HL-60/S4 (cell line): ENCODE results near the gene LURAP1L.

Source experiments
- in situ Hi-C: fragments of 300-500 bp; cut with MboI; formaldehyde crosslinking; loops from 2 replicates; pipeline ENCODE4 v1.14.3; 2022; ENCODE audit warnings: low sequenced_read_pairs

Gene LURAP1L, protein sequence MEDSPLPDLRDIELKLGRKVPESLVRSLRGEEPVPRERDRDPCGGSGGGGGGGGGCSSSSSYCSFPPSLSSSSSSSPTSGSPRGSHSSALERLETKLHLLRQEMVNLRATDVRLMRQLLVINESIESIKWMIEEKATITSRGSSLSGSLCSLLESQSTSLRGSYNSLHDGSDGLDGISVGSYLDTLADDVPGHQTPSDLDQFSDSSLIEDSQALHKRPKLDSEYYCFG

DNA sequence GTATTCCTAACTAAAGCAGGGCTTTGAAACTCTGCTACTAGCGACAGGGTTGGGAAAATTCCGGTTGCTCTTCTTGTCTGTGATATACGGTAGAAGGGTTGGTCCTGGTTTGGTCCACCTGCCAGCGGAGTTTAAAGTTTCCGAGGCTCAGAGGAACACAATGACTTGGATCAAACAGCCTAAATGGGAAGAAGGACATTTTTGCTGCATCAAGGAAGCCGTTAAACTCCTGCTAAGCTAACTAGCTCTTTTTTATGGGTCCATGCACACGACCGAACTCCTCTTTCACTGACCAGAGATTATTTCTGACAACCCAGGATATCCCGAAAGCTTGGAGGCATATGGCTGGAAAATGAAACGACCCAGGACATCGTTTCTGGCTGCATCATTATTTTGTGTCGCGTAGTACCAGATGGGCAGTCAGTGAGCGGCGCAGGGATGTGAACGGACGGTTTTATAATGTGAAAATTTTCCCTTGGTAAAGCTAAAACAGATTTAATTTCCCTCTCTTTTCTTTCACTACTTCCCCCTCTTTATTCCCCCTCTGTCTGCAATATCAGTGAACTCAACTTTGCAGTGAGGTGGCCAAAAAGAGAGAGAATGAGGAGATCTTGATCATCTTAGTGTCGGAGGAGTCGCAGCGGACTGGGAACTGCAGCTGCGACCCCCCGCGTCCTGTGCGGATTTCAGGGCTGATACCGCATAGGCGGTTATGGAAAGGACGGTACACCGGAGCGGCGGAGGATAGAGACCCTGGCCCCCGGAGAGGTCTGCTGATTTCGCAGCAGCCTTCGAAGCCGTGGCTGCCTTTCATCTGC is at the start of gene LURAP1L:
TSS of gene LURAP1L (plus strand) at position 160 of the 818 bp plus-strand sequence. CDS start 696 bp downstream, outside the sequence.
- in situ Hi-C loops: no loop called here

GRCh38 chr9:12726795-12727194 is 48.0 kb upstream of the LURAP1L start:
- in situ Hi-C loops: no loop called here

DNA sequence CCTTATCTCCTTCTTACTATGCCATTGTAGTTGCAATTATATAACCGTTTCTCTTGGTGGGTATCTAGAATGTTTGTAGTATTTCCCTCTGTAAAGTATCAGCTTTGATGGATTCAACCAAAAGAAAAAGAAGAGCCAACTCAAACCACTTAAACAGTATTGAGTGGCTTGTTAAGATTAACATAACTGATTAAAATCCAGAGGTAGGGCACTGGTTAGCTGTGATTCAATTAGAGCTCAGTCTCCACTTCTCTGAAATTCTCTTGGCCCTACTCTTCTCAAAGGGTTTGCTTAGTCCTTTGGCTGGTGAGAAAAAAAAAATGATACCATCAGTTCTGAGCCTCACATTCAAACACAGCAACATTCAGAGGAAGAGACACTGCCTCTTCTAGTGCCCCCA is 44.6 kb upstream of the LURAP1L start:
- in situ Hi-C loops: no loop called here

DNA sequence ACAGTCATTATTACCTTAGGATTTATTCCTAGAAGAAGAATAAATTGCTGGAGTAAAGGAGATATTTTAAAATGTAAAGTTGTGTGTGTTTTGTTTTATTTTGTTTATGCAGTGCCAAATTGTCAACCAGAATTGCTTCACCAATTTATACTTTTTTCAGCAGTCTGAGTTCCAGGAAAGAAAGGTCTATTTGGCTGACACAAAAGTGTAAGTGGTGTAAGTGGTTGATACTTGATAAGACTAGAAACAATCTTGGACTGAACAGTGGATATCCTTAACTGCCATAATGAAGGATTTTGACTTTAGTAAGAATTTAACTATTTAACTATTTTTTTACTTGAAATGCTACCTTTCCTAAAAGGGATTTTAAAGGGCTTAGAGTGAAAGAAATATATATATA is 43.9 kb upstream of the LURAP1L start:
- in situ Hi-C loops: no loop called here

- in situ Hi-C loops: no loop called here
Measured at GRCh38 chr9:12732971-12733370, 41.8 kb upstream of the LURAP1L start.

- in situ Hi-C loops: no loop called here
Measured at GRCh38 chr9:12735665-12736064, 39.2 kb upstream of the LURAP1L start.

- in situ Hi-C loops: no loop called here
Measured at GRCh38 chr9:12737871-12738270, 36.9 kb upstream of the LURAP1L start.

DNA sequence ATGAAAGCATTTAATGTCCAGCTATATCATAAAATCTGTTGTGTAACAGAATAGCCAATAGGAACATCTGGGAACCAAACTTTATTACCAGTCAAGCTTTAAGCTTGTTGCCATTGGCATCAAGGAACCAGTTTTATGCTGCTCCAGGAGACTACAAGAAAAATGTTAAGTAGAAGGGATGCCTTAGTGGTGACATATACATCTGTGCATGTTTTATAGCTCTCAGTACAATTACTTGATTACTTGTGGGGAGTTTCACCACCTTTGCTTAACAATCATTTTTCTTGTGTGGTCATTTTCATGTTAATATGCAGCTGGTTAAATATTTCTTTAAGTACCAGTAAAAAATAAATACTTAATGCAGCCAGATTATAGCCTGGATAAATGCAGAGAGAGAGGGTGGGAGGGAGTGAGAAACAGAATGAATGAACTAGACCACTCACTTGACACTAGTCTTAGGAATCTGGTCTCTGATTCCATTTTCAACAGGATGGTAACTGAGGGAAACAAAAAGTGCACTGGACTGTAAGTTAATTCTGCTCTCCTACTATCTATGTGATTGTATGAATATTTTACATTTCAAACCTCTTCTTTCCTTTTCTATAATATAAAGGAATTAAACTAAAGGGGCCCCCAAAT is 35.7 kb upstream of the LURAP1L start:
- in situ Hi-C loops: no loop called here

- in situ Hi-C loops: no loop called here
Measured at GRCh38 chr9:12740845-12741244, 34.0 kb upstream of the LURAP1L start.

GRCh38 chr9:12748016-12748415 is 26.8 kb upstream of the LURAP1L start:
- in situ Hi-C loops: no loop called here

- in situ Hi-C loops: no loop called here
Measured at GRCh38 chr9:12748954-12749353, 25.9 kb upstream of the LURAP1L start.

DNA sequence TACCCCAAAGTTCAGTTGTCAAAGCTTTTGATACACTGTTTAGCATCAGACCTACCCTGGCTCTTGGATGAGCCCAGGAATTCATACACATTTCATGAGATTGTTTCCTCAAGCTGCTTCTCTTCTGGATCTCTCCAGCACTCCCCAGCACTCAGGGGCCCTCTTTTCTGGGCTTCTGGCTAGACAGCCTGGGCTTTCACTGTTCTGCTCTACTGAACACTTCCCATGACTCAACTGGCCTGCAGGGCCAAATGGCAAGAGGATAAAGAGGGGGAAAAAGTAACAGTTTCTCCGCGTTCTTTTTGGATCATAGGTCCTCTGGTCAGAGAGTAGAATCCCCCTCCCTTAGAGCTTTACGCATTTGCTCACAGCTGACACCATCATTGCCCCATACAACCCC is 20.9 kb upstream of the LURAP1L start:
- in situ Hi-C loops: no loop called here

DNA sequence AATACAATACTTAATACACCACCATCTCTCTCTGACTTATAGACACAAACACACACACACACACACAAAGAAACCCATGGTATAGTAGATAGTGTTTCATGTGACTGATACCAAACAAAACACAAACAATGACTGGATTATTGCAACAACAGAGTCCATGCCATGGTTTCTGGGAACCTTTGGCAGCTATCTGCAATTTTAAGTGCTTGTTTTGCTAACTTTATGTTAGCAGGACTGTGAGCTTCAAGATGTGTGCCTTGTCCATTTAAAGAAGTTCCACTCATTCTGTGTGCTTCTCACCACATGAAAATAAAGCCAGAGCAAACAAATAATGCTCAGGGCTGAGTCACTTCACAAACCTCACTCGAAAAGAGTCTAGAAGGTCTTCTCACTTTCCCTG is 15.1 kb upstream of the LURAP1L start:
- in situ Hi-C loops: no loop called here

- in situ Hi-C loops: no loop called here
Measured at GRCh38 chr9:12760758-12761157, 14.1 kb upstream of the LURAP1L start.

DNA sequence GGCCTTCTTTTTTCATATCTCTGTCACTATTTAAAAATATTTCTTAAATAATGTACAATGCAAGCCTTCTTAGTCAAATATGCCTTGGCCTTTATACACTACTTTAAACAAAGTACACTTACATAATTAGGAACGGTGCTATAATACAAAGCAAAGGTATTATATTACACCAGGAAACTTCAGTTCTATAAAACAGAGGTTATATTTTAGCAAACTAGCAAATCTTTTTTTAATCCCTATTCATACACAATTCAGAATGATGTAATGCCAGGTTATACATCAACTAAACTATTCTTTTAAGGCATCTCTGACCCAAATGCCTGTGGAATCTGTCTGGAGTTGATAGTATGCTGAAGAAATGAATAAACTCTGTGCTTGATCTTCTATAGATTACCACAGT is 10.7 kb upstream of the LURAP1L start:
- in situ Hi-C loops: no loop called here

DNA sequence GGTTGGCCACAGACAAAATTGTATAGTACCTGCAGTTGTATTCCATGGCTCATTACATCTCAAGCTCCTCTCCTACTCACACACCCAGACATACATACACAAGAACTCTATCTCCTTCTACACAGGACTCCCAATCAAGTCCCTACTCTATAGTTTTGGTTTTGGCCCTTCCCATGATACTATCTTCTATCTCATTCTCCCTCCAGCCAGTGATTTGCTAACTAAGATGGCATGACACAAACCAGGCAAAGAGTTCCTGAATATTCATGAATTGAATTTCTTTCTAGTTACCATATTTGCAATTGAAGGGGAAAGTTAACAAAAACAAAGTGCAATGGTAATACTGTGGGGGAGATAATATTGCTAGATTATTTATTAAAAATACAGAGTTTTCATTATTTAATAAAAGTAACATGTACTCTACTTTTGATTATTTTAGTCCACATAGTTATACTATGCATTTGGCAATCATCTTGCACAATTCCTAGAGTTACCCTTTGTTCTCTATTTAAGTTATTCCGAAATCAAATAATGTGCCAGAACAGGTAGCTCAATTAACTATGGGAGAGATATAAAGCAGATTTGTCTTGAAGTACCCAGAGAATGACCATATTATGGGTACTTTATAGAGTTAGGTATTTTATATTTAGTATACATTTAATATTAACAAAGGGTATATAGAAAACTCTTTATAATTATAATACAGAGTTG is 9.6 kb upstream of the LURAP1L start:
- in situ Hi-C loops: no loop called here

DNA sequence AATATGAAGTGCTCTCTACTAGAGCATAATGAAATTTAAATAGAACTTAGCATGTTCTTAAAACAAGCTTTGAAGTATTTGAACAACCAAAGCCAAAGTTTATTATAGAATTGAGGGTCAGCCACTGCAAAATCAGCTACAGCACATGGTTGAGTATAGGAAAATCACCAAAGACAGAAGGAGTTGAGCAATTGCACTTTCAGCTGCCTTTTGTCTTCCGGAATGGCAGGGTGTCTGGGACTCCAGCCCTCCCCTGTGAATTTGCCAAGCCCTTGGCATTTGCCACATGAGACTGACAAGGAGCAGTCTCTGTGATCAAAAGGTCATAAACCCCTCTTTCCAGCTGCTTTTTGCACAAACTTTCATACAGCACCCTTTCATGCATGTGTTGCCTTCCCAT is 8.5 kb upstream of the LURAP1L start:
- in situ Hi-C loops: no loop called here

- in situ Hi-C loops: no loop called here
Measured at GRCh38 chr9:12770261-12770660, 4.6 kb upstream of the LURAP1L start.

DNA sequence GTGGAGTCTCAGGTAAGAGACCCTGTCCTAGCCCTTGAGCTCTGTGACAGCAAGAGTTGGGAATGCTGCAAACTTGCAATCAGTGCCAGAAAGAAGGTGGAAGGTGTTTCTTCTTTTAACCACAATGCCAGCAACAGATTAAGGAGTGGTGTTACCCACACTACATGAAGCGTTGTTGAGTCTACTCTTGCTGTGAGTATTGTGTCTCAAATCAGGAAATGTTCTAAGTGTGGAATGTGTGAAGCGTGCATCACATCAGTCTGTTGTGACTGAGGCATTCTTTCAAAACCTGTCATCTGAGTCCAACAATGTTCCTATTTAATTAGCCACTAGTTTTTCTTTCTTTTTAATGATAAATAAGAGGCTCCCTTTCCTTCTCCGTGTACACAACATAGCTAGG is 2.9 kb upstream of the LURAP1L start:
- in situ Hi-C loops: no loop called here

GRCh38 chr9:12773562-12773961 is 1.3 kb upstream of the LURAP1L start:
- in situ Hi-C loops: no loop called here
